Stimulated activated memory B cell treated with anti-CD40 and anti-IgM and Interleukin-4, amounts not matched to agents 10 μg/mL and 1 μg/mL and 100 μg/mL, for 72 hours (primary cell): ENCODE results near the gene DDX5.
A peak's percentile ranks its signal among the peaks of the same experiment; 100 is the strongest.

Experiments
- ATAC-seq: fragments of 150-1000 bp; cut with Tn5 transposase; 2 replicates; pipeline ENCODE4 v1.10.0; 2021
- H3K27ac Mint-ChIP-seq: one replicate; pipeline ENCODE4 v1.8.0; 2022; ENCODE audit warnings: mild to moderate bottlenecking, mixed read lengths
- H3K27me3 Mint-ChIP-seq: one replicate; pipeline ENCODE4 v1.8.0; 2022; ENCODE audit warnings: mixed read lengths
- H3K36me3 Mint-ChIP-seq: one replicate; pipeline ENCODE4 v1.8.0; 2022; ENCODE audit warnings: mixed read lengths
- H3K4me1 Mint-ChIP-seq: one replicate; pipeline ENCODE4 v1.8.0; 2022; ENCODE audit warnings: mixed read lengths
- H3K4me3 Mint-ChIP-seq: one replicate; pipeline ENCODE4 v1.8.0; 2022; ENCODE audit warnings: mild to moderate bottlenecking, moderate library complexity, mixed read lengths
- H3K9me3 Mint-ChIP-seq: one replicate; pipeline ENCODE4 v1.8.0; 2022; ENCODE audit warnings: mixed read lengths

DDX5 gene

GRCh38 chr17:64506201-64506575, at the start of gene DDX5:
TSS of gene DDX5 (minus strand) at chr17:64506289. CDS start at chr17:64506119, 170 bp downstream.
- Mint-ChIP-seq H3K36me3 (peaks cover 61% of the 10 kb centered on the region), H3K4me1 (peaks cover 43% of the 10 kb centered on the region), H3K4me3 (peak within 1 kb of the TSS; percentile 100), H3K27me3 (no peaks in the 10 kb centered on the region), H3K27ac (peak within 1 kb of the TSS; percentile 100), H3K9me3 (no peaks in the 10 kb centered on the region)
- peak; percentile 86 for ATAC-seq

- H3K9me3 Mint-ChIP-seq, result no peaks in the 10 kb centered on the region
- no peak overlapping the region for H3K27ac Mint-ChIP-seq
- no peaks in the 10 kb centered on the region for H3K27me3 Mint-ChIP-seq
- H3K36me3 Mint-ChIP-seq, result peaks cover 37% of the 10 kb centered on the region
- H3K4me3 Mint-ChIP-seq, result no peak overlapping the region
- no peak for ATAC-seq
- no peaks in the 10 kb centered on the region for H3K4me1 Mint-ChIP-seq
These were observed 49.2 kb upstream of the DDX5 start for GRCh38 chr17:64555281-64555680.

- H3K9me3 Mint-ChIP-seq, result no peaks in the 10 kb centered on the region
- no peak overlapping the region for H3K4me3 Mint-ChIP-seq
- no peaks in the 10 kb centered on the region for H3K4me1 Mint-ChIP-seq
- H3K27ac Mint-ChIP-seq, result no peak overlapping the region
- peaks cover 37% of the 10 kb centered on the region for H3K36me3 Mint-ChIP-seq
- no peaks in the 10 kb centered on the region for H3K27me3 Mint-ChIP-seq
- ATAC-seq, result no peak
These were observed 48.0 kb upstream of the DDX5 start for GRCh38 chr17:64554028-64554637.

GRCh38 chr17:64551461-64551860, 45.4 kb upstream of the DDX5 start:
- H3K4me3 Mint-ChIP-seq, result no peak overlapping the region
- no peaks in the 10 kb centered on the region for H3K27me3 Mint-ChIP-seq
- H3K36me3 Mint-ChIP-seq, result peaks cover 39% of the 10 kb centered on the region
- H3K9me3 Mint-ChIP-seq, result no peaks in the 10 kb centered on the region
- no peak overlapping the region for H3K27ac Mint-ChIP-seq
- H3K4me1 Mint-ChIP-seq, result no peaks in the 10 kb centered on the region
- no peak for ATAC-seq

- Mint-ChIP-seq H3K9me3 (no peaks in the 10 kb centered on the region), H3K27me3 (no peaks in the 10 kb centered on the region), H3K4me1 (no peaks in the 10 kb centered on the region), H3K36me3 (peaks cover 29% of the 10 kb centered on the region), H3K27ac (no peak overlapping the region), H3K4me3 (no peak overlapping the region)
- ATAC-seq, result no peak
These were observed 41.2 kb upstream of the DDX5 start for GRCh38 chr17:64547319-64547718.

GRCh38 chr17:64546716-64547115, 40.6 kb upstream of the DDX5 start:
- Mint-ChIP-seq H3K36me3 (peaks cover 29% of the 10 kb centered on the region), H3K27ac (no peak overlapping the region), H3K4me1 (no peaks in the 10 kb centered on the region), H3K27me3 (no peaks in the 10 kb centered on the region), H3K9me3 (no peaks in the 10 kb centered on the region), H3K4me3 (no peak overlapping the region)
- no peak for ATAC-seq

GRCh38 chr17:64544742-64545141, 38.7 kb upstream of the DDX5 start:
- no peaks in the 10 kb centered on the region for H3K27me3 Mint-ChIP-seq
- H3K36me3 Mint-ChIP-seq, result peaks cover 19% of the 10 kb centered on the region
- ATAC-seq, result no peak
- no peak overlapping the region for H3K4me3 Mint-ChIP-seq
- H3K27ac Mint-ChIP-seq, result no peak overlapping the region
- no peaks in the 10 kb centered on the region for H3K9me3 Mint-ChIP-seq
- H3K4me1 Mint-ChIP-seq, result no peaks in the 10 kb centered on the region

GRCh38 chr17:64540118-64540776, 34.2 kb upstream of the DDX5 start:
- Mint-ChIP-seq H3K4me1 (peaks cover 5% of the 10 kb centered on the region), H3K4me3 (no peak overlapping the region), H3K27me3 (no peaks in the 10 kb centered on the region), H3K27ac (no peak overlapping the region), H3K36me3 (peaks cover 47% of the 10 kb centered on the region), H3K9me3 (no peaks in the 10 kb centered on the region)
- no peak for ATAC-seq

GRCh38 chr17:64538508-64539130, 32.5 kb upstream of the DDX5 start:
- no peaks in the 10 kb centered on the region for H3K27me3 Mint-ChIP-seq
- no peak for ATAC-seq
- peaks cover 55% of the 10 kb centered on the region for H3K36me3 Mint-ChIP-seq
- no peaks in the 10 kb centered on the region for H3K9me3 Mint-ChIP-seq
- H3K4me1 Mint-ChIP-seq, result peaks cover 12% of the 10 kb centered on the region
- no peak overlapping the region for H3K27ac Mint-ChIP-seq
- H3K4me3 Mint-ChIP-seq, result no peak overlapping the region

- no peaks in the 10 kb centered on the region for H3K27me3 Mint-ChIP-seq
- no peak overlapping the region for H3K4me3 Mint-ChIP-seq
- H3K9me3 Mint-ChIP-seq, result no peaks in the 10 kb centered on the region
- H3K27ac Mint-ChIP-seq, result no peak overlapping the region
- ATAC-seq, result no peak
- H3K36me3 Mint-ChIP-seq, result peaks cover 63% of the 10 kb centered on the region
- peaks cover 12% of the 10 kb centered on the region for H3K4me1 Mint-ChIP-seq
These were observed 31.4 kb upstream of the DDX5 start for GRCh38 chr17:64537488-64537887.

- no peak for ATAC-seq
- Mint-ChIP-seq H3K4me3 (no peak overlapping the region), H3K36me3 (peaks cover 61% of the 10 kb centered on the region), H3K4me1 (peaks cover 12% of the 10 kb centered on the region), H3K9me3 (no peaks in the 10 kb centered on the region), H3K27ac (no peak overlapping the region), H3K27me3 (no peaks in the 10 kb centered on the region)
These were observed 30.8 kb upstream of the DDX5 start for GRCh38 chr17:64536913-64537312.

GRCh38 chr17:64535357-64535756, 29.3 kb upstream of the DDX5 start:
- peak overlapping the region; percentile 9 for H3K27ac Mint-ChIP-seq
- peaks cover 18% of the 10 kb centered on the region for H3K4me1 Mint-ChIP-seq
- no peaks in the 10 kb centered on the region for H3K27me3 Mint-ChIP-seq
- peaks cover 68% of the 10 kb centered on the region for H3K36me3 Mint-ChIP-seq
- no peaks in the 10 kb centered on the region for H3K9me3 Mint-ChIP-seq
- no peak for ATAC-seq
- H3K4me3 Mint-ChIP-seq, result no peak overlapping the region

GRCh38 chr17:64534187-64534586, 28.1 kb upstream of the DDX5 start:
- Mint-ChIP-seq H3K36me3 (peaks cover 73% of the 10 kb centered on the region), H3K27ac (peak overlapping the region; percentile 44), H3K4me1 (peaks cover 18% of the 10 kb centered on the region), H3K4me3 (no peak overlapping the region), H3K9me3 (no peaks in the 10 kb centered on the region), H3K27me3 (no peaks in the 10 kb centered on the region)
- ATAC-seq, result no peak

GRCh38 chr17:64533784-64534183, 27.7 kb upstream of the DDX5 start:
- peaks cover 73% of the 10 kb centered on the region for H3K36me3 Mint-ChIP-seq
- H3K9me3 Mint-ChIP-seq, result no peaks in the 10 kb centered on the region
- H3K27ac Mint-ChIP-seq, result peak overlapping the region; percentile 44
- no peak for ATAC-seq
- peaks cover 18% of the 10 kb centered on the region for H3K4me1 Mint-ChIP-seq
- H3K27me3 Mint-ChIP-seq, result no peaks in the 10 kb centered on the region
- no peak overlapping the region for H3K4me3 Mint-ChIP-seq

GRCh38 chr17:64532409-64532808, 26.3 kb upstream of the DDX5 start:
- H3K9me3 Mint-ChIP-seq, result no peaks in the 10 kb centered on the region
- H3K36me3 Mint-ChIP-seq, result peaks cover 78% of the 10 kb centered on the region
- H3K27me3 Mint-ChIP-seq, result no peaks in the 10 kb centered on the region
- peak overlapping the region; percentile 44 for H3K27ac Mint-ChIP-seq
- ATAC-seq, result no peak
- H3K4me3 Mint-ChIP-seq, result no peak overlapping the region
- H3K4me1 Mint-ChIP-seq, result peaks cover 18% of the 10 kb centered on the region

GRCh38 chr17:64531955-64532371, 25.9 kb upstream of the DDX5 start:
- Mint-ChIP-seq H3K27ac (no peak overlapping the region), H3K27me3 (no peaks in the 10 kb centered on the region), H3K36me3 (peaks cover 78% of the 10 kb centered on the region), H3K4me1 (peaks cover 18% of the 10 kb centered on the region), H3K9me3 (no peaks in the 10 kb centered on the region), H3K4me3 (no peak overlapping the region)
- no peak for ATAC-seq
